Stimulated activated CD4-positive, alpha-beta T cell treated with anti-CD3 and anti-CD28 coated beads, Interleukin-4, amount 100 ng/mL, for 1 hour (primary cell): ENCODE results near the gene ANAPC2.

Source experiments
- DNase-seq: peaks from one replicate; pipeline ENCODE4 v3.0.0-alpha.2; 2020

The ANAPC2 gene

GRCh38 chr9:137160054-137160425, 28.3 kb downstream of the ANAPC2 start:
- no peak for DNase-seq

GRCh38 chr9:137159105-137160053, 29.0 kb downstream of the ANAPC2 start:
- DNase-seq, result no peak

GRCh38 chr9:137158625-137159024, 29.7 kb downstream of the ANAPC2 start:
- no peak for DNase-seq

GRCh38 chr9:137157618-137158415, 30.5 kb downstream of the ANAPC2 start:
- no peak for DNase-seq

GRCh38 chr9:137156567-137157375, 31.6 kb downstream of the ANAPC2 start:
- peak; percentile 69 for DNase-seq

GRCh38 chr9:137152844-137153405, 35.4 kb downstream of the ANAPC2 start:
- DNase-seq, result no peak

GRCh38 chr9:137150617-137151457, 37.5 kb downstream of the ANAPC2 start:
- peak; percentile 49 for DNase-seq

- DNase-seq, result no peak
Observed at GRCh38 chr9:137149942-137150616, 38.3 kb downstream of the ANAPC2 start.

- no peak for DNase-seq
Observed at GRCh38 chr9:137149363-137149762, 39.0 kb downstream of the ANAPC2 start.

- no peak for DNase-seq
Observed at GRCh38 chr9:137148661-137149060, 39.7 kb downstream of the ANAPC2 start.

- no peak for DNase-seq
Observed at GRCh38 chr9:137148242-137148641, 40.1 kb downstream of the ANAPC2 start.

- DNase-seq, result no peak
Observed at GRCh38 chr9:137147793-137148160, 40.6 kb downstream of the ANAPC2 start.

- no peak for DNase-seq
Observed at GRCh38 chr9:137147091-137147792, 41.1 kb downstream of the ANAPC2 start.

GRCh38 chr9:137146527-137146918, 41.8 kb downstream of the ANAPC2 start:
- DNase-seq, result no peak

- DNase-seq, result no peak
Observed at GRCh38 chr9:137145731-137146526, 42.4 kb downstream of the ANAPC2 start.

- DNase-seq, result no peak
Observed at GRCh38 chr9:137143459-137143858, 44.9 kb downstream of the ANAPC2 start.

- no peak for DNase-seq
Observed at GRCh38 chr9:137141976-137142936, 46.1 kb downstream of the ANAPC2 start.

GRCh38 chr9:137141050-137141810, 47.1 kb downstream of the ANAPC2 start:
- DNase-seq, result no peak
